ENCODE measurements around the gene PRDX4. TPM values are rescaled to one million over a fixed set of nuclear protein-coding genes. Genes with fewer than 3 reads are reported as not detected.
A peak's percentile ranks its signal among the peaks of the same experiment; 100 is the strongest.

The PRDX4 gene
- total RNA-seq, 1 experiment from 2014 or later = 276 TPM

- H3K9ac ChIP-seq (ENCODE audit: low read length) = no peak overlapping the region
- no peak overlapping the region for H3K4me3 ChIP-seq (ENCODE audit: low read length)
- peaks cover 4% of the 10 kb centered on the region for H3K79me2 ChIP-seq (ENCODE audit: low read length)
- H4K20me1 ChIP-seq (ENCODE audit: low read length) = no peaks in the 10 kb centered on the region
- intact Hi-C loops (cut with micrococcal nuclease) = loop anchor here (10.0 kb wide), 1 partner anchor 1032 kb away; the partner anchor contains the start of gene POLA1
- H3K4me1 ChIP-seq (ENCODE audit: insufficient read depth, low read length) = peaks cover 7% of the 10 kb centered on the region
- H2AFZ ChIP-seq (ENCODE audit: low read length) = no peak overlapping the region
- TF ChIP-seq EZH2 (IDR thresholded peaks at IDR 0.05; ENCODE audit: low read length, unreplicated experiment) = no peak
- no peak for TF ChIP-seq EZH2phosphoT487 (IDR thresholded peaks at IDR 0.05; ENCODE audit: borderline replicate concordance, low read length)
- TF ChIP-seq, protein P1, sequence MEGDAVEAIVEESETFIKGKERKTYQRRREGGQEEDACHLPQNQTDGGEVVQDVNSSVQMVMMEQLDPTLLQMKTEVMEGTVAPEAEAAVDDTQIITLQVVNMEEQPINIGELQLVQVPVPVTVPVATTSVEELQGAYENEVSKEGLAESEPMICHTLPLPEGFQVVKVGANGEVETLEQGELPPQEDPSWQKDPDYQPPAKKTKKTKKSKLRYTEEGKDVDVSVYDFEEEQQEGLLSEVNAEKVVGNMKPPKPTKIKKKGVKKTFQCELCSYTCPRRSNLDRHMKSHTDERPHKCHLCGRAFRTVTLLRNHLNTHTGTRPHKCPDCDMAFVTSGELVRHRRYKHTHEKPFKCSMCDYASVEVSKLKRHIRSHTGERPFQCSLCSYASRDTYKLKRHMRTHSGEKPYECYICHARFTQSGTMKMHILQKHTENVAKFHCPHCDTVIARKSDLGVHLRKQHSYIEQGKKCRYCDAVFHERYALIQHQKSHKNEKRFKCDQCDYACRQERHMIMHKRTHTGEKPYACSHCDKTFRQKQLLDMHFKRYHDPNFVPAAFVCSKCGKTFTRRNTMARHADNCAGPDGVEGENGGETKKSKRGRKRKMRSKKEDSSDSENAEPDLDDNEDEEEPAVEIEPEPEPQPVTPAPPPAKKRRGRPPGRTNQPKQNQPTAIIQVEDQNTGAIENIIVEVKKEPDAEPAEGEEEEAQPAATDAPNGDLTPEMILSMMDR (conservative IDR thresholded peaks at IDR 0.05; ENCODE audit: low read depth, low read length) = no peak
- no peaks in the 10 kb centered on the region for H3K36me3 ChIP-seq (ENCODE audit: low read depth, low read length)
- no peaks in the 10 kb centered on the region for H3K27me3 ChIP-seq (ENCODE audit: low read length)
- ATAC-seq = no peak
- no peak overlapping the region for H3K4me2 ChIP-seq (ENCODE audit: low read length)
- no peaks in the 10 kb centered on the region for H3F3A ChIP-seq (ENCODE audit: low read length, unreplicated experiment)
- ChIA-PET CTCF (no interaction called here), POLR2A (ENCODE audit: unreplicated experiment) (no interaction called here)
- H3K9me3 ChIP-seq (ENCODE audit: low read length) = no peaks in the 10 kb centered on the region
- BruUV-seq (replicated peaks) = no TSS peak
- no peaks in the 10 kb centered on the region for H3K9me2 ChIP-seq (replicated peaks; ENCODE audit: low read length)
- DNase-seq = no peak
- H3K27ac ChIP-seq (ENCODE audit: low read length) = no peak overlapping the region
These were observed 4.4 kb upstream of the PRDX4 start for GRCh38 chrX:23662853-23663252.

- H3K4me2 ChIP-seq (ENCODE audit: low read length) = no peak overlapping the region
- peaks cover 21% of the 10 kb centered on the region for H3K79me2 ChIP-seq (ENCODE audit: low read length)
- no peak overlapping the region for H2AFZ ChIP-seq (ENCODE audit: low read length)
- H3K4me1 ChIP-seq (ENCODE audit: insufficient read depth, low read length) = peaks cover 13% of the 10 kb centered on the region
- H3K4me3 ChIP-seq (ENCODE audit: low read length) = no peak overlapping the region
- no peak for TF ChIP-seq EZH2phosphoT487 (IDR thresholded peaks at IDR 0.05; ENCODE audit: borderline replicate concordance, low read length)
- TF ChIP-seq, protein P1 (conservative IDR thresholded peaks at IDR 0.05; ENCODE audit: low read depth, low read length) = no peak
- no peak for TF ChIP-seq EZH2 (IDR thresholded peaks at IDR 0.05; ENCODE audit: low read length, unreplicated experiment)
- ATAC-seq = no peak
- H3K9me3 ChIP-seq (ENCODE audit: low read length) = no peaks in the 10 kb centered on the region
- no peaks in the 10 kb centered on the region for H3K27me3 ChIP-seq (ENCODE audit: low read length)
- DNase-seq = no peak
- H3K9me2 ChIP-seq (replicated peaks; ENCODE audit: low read length) = no peaks in the 10 kb centered on the region
- no TSS peak for BruUV-seq (replicated peaks)
- 0 out of 2 replicates have a peak, but pooled peaks cover 4% of the 10 kb centered on the region for H4K20me1 ChIP-seq (ENCODE audit: low read length)
- H3K36me3 ChIP-seq (ENCODE audit: low read depth, low read length) = no peaks in the 10 kb centered on the region
- no peaks in the 10 kb centered on the region for H3F3A ChIP-seq (ENCODE audit: low read length, unreplicated experiment)
- intact Hi-C loops (cut with micrococcal nuclease) = loop anchor here (10.0 kb wide), 1 partner anchor 1030 kb away; the partner anchor contains the start of gene POLA1
- no peak overlapping the region for H3K9ac ChIP-seq (ENCODE audit: low read length)
- CTCF ChIA-PET = no interaction called here
- POLR2A ChIA-PET (ENCODE audit: unreplicated experiment) = no interaction called here
- H3K27ac ChIP-seq (ENCODE audit: low read length) = no peak overlapping the region
These were observed 2.8 kb upstream of the PRDX4 start for GRCh38 chrX:23664496-23664895.

DNA sequence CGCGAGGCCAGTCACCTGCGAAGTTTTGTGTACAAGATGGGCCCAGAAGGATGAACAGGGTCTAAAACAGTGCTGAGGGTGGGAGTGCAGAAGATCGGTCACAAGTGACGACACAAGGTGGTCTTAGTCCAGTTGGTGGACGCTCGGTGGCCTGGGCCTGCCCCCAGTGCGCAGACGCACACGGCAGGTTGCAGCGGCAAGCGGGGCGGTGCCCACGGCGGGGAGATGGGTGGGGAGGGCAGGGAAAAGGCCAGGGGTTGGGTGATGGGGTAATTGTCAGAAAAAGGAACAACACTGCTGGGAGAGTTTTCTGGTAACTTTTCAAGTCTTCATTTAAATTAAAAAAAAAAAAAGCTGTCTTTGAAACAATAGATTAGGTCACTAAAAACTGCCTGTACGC, 1.0 kb upstream of the PRDX4 start:
- no TSS peak for BruUV-seq (replicated peaks)
- H3F3A ChIP-seq (ENCODE audit: low read length, unreplicated experiment) = no peaks in the 10 kb centered on the region
- peaks cover 13% of the 10 kb centered on the region for H3K4me1 ChIP-seq (ENCODE audit: insufficient read depth, low read length)
- no peaks in the 10 kb centered on the region for H3K9me2 ChIP-seq (replicated peaks; ENCODE audit: low read length)
- H3K9me3 ChIP-seq (ENCODE audit: low read length) = no peaks in the 10 kb centered on the region
- intact Hi-C loops (cut with micrococcal nuclease) = loop anchor here (10.0 kb wide), 1 partner anchor 1029 kb away; the partner anchor contains the start of gene POLA1
- 0 out of 2 replicates have a peak overlapping the region, but pooled peaks have one; percentile 96 for H3K9ac ChIP-seq (ENCODE audit: low read length)
- no peak overlapping the region for H3K27ac ChIP-seq (ENCODE audit: low read length)
- H2AFZ ChIP-seq (ENCODE audit: low read length) = peak overlapping the region; percentile 92
- no peak overlapping the region for H3K4me3 ChIP-seq (ENCODE audit: low read length)
- TF ChIP-seq EZH2phosphoT487 (IDR thresholded peaks at IDR 0.05; ENCODE audit: borderline replicate concordance, low read length) (no peak), EZH2 (IDR thresholded peaks at IDR 0.05; ENCODE audit: low read length, unreplicated experiment) (no peak)
- TF ChIP-seq, protein P1 (conservative IDR thresholded peaks at IDR 0.05; ENCODE audit: low read depth, low read length) = no peak
- ChIA-PET POLR2A (ENCODE audit: unreplicated experiment) (no interaction called here), CTCF (no interaction called here)
- peaks cover under 1% of the 10 kb centered on the region; the same call in 1 of the 2 replicates for H3K36me3 ChIP-seq (ENCODE audit: low read depth, low read length)
- no peak for ATAC-seq
- DNase-seq = no peak
- no peaks in the 10 kb centered on the region for H3K27me3 ChIP-seq (ENCODE audit: low read length)
- peaks cover 38% of the 10 kb centered on the region for H3K79me2 ChIP-seq (ENCODE audit: low read length)
- H3K4me2 ChIP-seq (ENCODE audit: low read length) = peak overlapping the region; percentile 88
- H4K20me1 ChIP-seq (ENCODE audit: low read length) = 0 out of 2 replicates have a peak, but pooled peaks cover 4% of the 10 kb centered on the region
